Gastroesophageal sphincter (tissue), 3 donors: ENCODE results near the gene GOLGA8A.

Source experiments
- EP300 ChIP-seq: sonication (generic); formaldehyde crosslinking; IDR thresholded peaks from one replicate; pipeline ENCODE4 v1.6.1; 2017; ENCODE audit warnings: antibody characterized with exemption, mild to moderate bottlenecking
- POLR2A ChIP-seq, 2 donors: fragments of 450-650 bp; IDR thresholded peaks; one replicate each; pipeline ENCODE4 v1.6.1; 2017; ENCODE audit warnings: antibody characterized with exemption in 2 of 2, mild to moderate bottlenecking in 2 of 2, moderate library complexity in 1 of 2
- TF ChIP-seq, protein P1 (sequence below), 4 experiments: fragments of 200-600 bp in 2 of 4; fragments of 450-650 bp in 2 of 4; sonication (generic) in 1 of 4; IDR thresholded peaks; one replicate each; pipeline ENCODE4 v1.5.1; 2017 to 2019; ENCODE audit warnings: antibody characterized with exemption in 4 of 4, mild to moderate bottlenecking in 2 of 4, moderate library complexity in 2 of 4

DNA sequence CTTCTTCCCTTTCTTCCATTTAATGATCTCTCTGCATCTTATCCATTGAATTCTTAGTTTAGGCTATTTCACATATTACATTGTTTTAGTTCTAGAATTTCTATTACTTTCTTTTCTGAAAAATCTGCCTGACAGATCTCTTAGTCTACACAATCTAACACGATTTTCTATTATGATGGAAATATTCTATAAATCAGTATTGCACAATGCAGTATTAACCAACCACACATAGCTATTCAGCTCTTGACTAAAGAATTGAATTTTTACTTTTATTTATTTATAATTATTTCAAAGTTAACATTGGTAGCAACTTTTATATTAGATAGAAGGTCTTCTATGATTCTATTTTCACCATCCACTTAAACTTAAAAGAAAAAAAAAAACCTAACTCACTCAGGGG is 36.2 kb upstream of the GOLGA8A start:
- TF ChIP-seq, protein P1, sequence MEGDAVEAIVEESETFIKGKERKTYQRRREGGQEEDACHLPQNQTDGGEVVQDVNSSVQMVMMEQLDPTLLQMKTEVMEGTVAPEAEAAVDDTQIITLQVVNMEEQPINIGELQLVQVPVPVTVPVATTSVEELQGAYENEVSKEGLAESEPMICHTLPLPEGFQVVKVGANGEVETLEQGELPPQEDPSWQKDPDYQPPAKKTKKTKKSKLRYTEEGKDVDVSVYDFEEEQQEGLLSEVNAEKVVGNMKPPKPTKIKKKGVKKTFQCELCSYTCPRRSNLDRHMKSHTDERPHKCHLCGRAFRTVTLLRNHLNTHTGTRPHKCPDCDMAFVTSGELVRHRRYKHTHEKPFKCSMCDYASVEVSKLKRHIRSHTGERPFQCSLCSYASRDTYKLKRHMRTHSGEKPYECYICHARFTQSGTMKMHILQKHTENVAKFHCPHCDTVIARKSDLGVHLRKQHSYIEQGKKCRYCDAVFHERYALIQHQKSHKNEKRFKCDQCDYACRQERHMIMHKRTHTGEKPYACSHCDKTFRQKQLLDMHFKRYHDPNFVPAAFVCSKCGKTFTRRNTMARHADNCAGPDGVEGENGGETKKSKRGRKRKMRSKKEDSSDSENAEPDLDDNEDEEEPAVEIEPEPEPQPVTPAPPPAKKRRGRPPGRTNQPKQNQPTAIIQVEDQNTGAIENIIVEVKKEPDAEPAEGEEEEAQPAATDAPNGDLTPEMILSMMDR (IDR thresholded peaks at IDR 0.05) = no peak
- TF ChIP-seq EP300 (no peak), POLR2A (IDR thresholded peaks at IDR 0.05) (no peak)
